Measurements from ENCODE around the gene HDDC3.
"Not testable (repeated sequence)": the region's sequence is repeated elsewhere in the genome, so short reads cannot be mapped to it uniquely, and the experiment has no call there.

Gene HDDC3

DNA sequence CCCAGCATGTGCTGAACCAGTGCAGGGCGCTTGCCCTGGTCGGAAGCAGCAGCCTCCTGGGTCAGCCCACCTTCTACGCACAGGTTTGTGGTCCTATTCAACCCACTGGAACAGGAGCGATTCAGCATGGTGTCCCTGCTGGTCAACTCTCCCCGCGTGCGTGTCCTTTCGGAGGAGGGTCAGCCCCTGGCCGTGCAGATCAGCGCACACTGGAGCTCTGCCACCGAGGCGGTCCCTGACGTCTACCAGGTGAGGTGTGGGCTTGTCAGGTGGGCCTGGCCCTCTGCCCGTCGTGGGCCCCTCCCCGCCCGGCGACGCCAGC, 21.1 kb downstream of the HDDC3 start:
- TF ChIP-seq, protein P1, sequence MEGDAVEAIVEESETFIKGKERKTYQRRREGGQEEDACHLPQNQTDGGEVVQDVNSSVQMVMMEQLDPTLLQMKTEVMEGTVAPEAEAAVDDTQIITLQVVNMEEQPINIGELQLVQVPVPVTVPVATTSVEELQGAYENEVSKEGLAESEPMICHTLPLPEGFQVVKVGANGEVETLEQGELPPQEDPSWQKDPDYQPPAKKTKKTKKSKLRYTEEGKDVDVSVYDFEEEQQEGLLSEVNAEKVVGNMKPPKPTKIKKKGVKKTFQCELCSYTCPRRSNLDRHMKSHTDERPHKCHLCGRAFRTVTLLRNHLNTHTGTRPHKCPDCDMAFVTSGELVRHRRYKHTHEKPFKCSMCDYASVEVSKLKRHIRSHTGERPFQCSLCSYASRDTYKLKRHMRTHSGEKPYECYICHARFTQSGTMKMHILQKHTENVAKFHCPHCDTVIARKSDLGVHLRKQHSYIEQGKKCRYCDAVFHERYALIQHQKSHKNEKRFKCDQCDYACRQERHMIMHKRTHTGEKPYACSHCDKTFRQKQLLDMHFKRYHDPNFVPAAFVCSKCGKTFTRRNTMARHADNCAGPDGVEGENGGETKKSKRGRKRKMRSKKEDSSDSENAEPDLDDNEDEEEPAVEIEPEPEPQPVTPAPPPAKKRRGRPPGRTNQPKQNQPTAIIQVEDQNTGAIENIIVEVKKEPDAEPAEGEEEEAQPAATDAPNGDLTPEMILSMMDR (IDR thresholded peaks at IDR 0.05; ENCODE audit: borderline replicate concordance, control extremely low read depth, extremely low read depth, insufficient read depth, missing control alignments) = no peak
- no peak for DNase-seq (ENCODE audit: low spot score)
- in situ Hi-C loops (cut with MboI; ENCODE audit: low sequenced_read_pairs, unreplicated experiment) = no loop called here

GRCh38 chr15:90910441-90911301, 21.7 kb downstream of the HDDC3 start:
- in situ Hi-C loops (cut with MboI; ENCODE audit: low sequenced_read_pairs, unreplicated experiment) = no loop called here
- TF ChIP-seq, protein P1 (IDR thresholded peaks at IDR 0.05; ENCODE audit: borderline replicate concordance, control extremely low read depth, extremely low read depth, insufficient read depth, missing control alignments) = no peak
- no peak for DNase-seq (ENCODE audit: low spot score)

DNA sequence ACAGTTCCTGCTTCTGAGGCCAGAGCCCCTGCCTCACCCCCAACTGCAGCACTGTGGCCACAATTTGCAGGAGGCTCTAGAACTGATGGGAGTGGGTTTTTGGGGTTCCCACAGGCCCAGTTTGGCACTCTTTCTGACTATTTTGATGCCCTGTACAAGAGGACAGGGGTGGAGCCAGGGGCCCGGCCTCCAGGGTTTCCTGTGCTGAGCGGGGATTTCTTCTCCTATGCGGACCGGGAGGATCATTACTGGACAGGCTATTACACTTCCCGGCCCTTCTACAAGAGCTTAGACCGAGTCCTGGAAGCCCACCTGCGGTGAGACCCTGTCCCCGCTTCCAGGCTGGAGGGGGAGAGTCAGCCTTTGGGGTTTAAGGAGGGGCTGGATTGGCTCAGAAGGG, 22.4 kb downstream of the HDDC3 start:
- in situ Hi-C loops (cut with MboI; ENCODE audit: low sequenced_read_pairs, unreplicated experiment) = no loop called here
- DNase-seq (ENCODE audit: low spot score) = no peak
- TF ChIP-seq, protein P1 (IDR thresholded peaks at IDR 0.05; ENCODE audit: borderline replicate concordance, control extremely low read depth, extremely low read depth, insufficient read depth, missing control alignments) = no peak

- in situ Hi-C loops (cut with MboI; ENCODE audit: low sequenced_read_pairs, unreplicated experiment); DNase-seq (ENCODE audit: low spot score): not testable (repeated sequence)
Measured at GRCh38 chr15:90909449-90909848, 22.9 kb downstream of the HDDC3 start.

DNA sequence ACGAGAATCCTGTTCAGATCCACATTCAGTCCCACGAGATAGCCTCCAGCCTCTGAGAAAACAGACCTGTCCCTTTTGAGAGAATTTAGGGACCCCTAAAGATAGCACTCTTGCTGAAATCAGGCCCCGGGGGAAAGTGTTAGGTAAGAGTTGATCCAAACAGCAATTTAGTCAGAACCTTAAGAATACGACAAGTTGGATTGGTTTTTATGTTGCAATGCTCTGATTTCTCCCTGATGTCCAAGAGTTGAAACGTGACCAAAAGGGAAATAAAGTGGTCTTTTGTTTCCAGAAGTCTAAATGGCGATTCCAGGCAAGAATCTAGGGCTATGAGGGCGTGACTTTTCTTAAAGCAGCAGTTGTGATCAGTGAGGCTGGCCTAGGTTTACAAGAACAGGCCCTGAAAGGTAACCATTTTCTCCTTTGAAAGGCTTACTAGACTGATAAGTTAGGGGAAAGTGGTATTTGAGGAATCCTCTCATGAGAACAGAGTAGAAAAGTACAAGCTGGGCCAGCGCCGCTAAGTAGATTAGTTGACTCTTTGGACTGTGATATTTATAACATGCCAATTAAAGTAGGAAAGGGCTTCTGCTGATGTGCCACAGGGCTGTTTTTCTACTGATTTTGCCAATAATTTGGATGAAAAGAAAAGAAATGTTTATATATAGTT, 24.4 kb downstream of the HDDC3 start:
- in situ Hi-C loops (cut with MboI; ENCODE audit: low sequenced_read_pairs, unreplicated experiment) = no loop called here
- DNase-seq (ENCODE audit: low spot score) = no peak
- TF ChIP-seq, protein P1 (IDR thresholded peaks at IDR 0.05; ENCODE audit: borderline replicate concordance, control extremely low read depth, extremely low read depth, insufficient read depth, missing control alignments) = no peak

DNA sequence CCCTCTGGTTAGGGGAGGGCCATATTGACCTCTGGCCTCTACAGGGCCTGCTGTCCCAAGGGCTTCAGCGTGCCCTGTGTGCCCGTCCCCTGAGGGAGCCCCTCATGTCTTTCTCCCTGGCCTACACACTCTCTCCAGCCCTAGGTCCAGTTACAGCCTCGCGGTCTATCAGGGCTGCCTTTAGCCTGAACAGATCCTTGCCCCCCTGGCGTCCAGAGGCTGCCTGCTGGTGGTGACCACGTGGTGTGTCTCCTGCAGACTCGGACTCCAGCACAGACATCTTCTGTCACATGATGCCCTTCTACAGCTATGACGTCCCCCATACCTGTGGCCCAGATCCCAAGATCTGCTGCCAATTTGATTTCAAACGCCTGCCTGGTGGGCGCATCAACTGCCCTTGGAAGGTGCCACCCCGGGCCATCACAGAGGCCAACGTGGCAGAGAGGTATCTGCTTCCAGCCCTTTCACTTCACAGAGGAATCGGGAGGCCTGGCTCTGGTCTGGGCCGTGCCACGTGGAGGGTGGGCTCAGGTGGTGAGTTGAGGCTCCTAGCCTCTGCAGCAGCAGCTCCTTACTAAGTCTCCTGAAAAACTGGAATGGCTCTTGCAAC, 25.2 kb downstream of the HDDC3 start:
- no peak for DNase-seq (ENCODE audit: low spot score)
- TF ChIP-seq, protein P1 (IDR thresholded peaks at IDR 0.05; ENCODE audit: borderline replicate concordance, control extremely low read depth, extremely low read depth, insufficient read depth, missing control alignments) = no peak

More for the DNA sequence above, 25.2 kb downstream of the HDDC3 start:
- in situ Hi-C loops (cut with MboI; ENCODE audit: low sequenced_read_pairs, unreplicated experiment) = no loop called here
